OCI-LY1 (cell line): Measurements from ENCODE around the gene CLCN5.

Experiments
- EZH2 ChIP-seq: fragments of 200-600 bp; sonication (generic), shearing (Covaris generic); IDR thresholded peaks from 2 replicates; pipeline ENCODE4 v1.8.0; 2017; ENCODE audit warnings: borderline replicate concordance, mixed run types, mild to moderate bottlenecking, antibody characterized with exemption, low read length, moderate library complexity, mixed read lengths
- TF ChIP-seq, protein P1 (sequence below): fragments of 200-600 bp; sonication (generic), shearing (Covaris generic); IDR thresholded peaks from 2 replicates; pipeline ENCODE4 v1.5.1; 2017; ENCODE audit warnings: mild to moderate bottlenecking, antibody characterized with exemption, low read length, moderate library complexity, mixed read lengths

DNA sequence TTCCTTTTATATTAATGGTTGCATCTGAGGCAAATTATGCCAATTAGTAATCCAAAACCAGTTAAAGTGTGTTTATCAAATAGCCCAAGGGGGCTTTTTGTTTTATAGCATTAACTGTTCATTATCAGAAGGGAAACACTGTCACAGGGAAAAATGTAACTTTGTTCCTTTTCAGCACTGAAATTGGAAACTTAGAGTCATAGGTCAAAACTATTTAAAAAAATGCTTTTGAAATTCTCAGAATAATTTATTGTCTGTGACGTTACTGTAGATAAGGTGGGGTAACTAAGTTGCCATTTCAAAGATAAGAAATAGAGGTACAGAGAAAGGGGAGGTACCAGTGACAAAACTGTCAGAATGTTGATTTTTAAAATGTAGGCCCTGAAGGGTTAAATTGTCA, 149.1 kb downstream of the CLCN5 start:
- no peak for TF ChIP-seq EZH2
- TF ChIP-seq, protein P1, sequence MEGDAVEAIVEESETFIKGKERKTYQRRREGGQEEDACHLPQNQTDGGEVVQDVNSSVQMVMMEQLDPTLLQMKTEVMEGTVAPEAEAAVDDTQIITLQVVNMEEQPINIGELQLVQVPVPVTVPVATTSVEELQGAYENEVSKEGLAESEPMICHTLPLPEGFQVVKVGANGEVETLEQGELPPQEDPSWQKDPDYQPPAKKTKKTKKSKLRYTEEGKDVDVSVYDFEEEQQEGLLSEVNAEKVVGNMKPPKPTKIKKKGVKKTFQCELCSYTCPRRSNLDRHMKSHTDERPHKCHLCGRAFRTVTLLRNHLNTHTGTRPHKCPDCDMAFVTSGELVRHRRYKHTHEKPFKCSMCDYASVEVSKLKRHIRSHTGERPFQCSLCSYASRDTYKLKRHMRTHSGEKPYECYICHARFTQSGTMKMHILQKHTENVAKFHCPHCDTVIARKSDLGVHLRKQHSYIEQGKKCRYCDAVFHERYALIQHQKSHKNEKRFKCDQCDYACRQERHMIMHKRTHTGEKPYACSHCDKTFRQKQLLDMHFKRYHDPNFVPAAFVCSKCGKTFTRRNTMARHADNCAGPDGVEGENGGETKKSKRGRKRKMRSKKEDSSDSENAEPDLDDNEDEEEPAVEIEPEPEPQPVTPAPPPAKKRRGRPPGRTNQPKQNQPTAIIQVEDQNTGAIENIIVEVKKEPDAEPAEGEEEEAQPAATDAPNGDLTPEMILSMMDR = no peak
